ENCODE measurements around the gene RNF5. TPM values are rescaled to one million over a fixed set of nuclear protein-coding genes. Genes with fewer than 3 reads are reported as not detected.

The RNF5 gene
- total RNA-seq, 1 experiment from 2014 or later, result 85.4 TPM

DNA sequence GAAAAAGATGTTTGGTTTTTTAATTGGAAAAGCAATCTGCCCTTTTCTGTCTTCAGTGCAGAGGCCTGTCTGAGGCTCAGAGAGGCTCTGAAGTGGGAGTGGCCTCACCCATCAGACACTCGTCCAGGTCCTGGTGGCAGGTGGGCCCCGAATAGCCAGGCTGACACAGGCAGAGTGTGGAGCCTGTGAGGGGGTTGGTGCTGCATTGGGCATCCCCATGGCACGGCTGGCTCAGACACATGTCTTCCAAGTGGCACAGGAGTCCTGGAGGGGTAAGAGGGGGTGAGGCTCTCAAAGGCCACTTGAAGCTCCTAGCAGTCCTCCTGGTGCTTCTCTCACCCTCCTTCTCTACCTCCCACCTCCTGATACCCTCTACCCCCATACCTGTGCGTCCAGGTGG, 41.8 kb downstream of the RNF5 start:
- no TSS peak for BruUV-seq (replicated peaks)
- no peak for DNase-seq
- H3K4me3 Mint-ChIP-seq (ENCODE audit: low read depth, unreplicated experiment), result no peak overlapping the region
- CTCF ChIA-PET, result interaction anchor here (1.0 kb wide), 1 partner anchor 182 kb away, joined by 3 read pairs; no protein-coding TSS in a partner anchor
- TF ChIP-seq, protein P1, sequence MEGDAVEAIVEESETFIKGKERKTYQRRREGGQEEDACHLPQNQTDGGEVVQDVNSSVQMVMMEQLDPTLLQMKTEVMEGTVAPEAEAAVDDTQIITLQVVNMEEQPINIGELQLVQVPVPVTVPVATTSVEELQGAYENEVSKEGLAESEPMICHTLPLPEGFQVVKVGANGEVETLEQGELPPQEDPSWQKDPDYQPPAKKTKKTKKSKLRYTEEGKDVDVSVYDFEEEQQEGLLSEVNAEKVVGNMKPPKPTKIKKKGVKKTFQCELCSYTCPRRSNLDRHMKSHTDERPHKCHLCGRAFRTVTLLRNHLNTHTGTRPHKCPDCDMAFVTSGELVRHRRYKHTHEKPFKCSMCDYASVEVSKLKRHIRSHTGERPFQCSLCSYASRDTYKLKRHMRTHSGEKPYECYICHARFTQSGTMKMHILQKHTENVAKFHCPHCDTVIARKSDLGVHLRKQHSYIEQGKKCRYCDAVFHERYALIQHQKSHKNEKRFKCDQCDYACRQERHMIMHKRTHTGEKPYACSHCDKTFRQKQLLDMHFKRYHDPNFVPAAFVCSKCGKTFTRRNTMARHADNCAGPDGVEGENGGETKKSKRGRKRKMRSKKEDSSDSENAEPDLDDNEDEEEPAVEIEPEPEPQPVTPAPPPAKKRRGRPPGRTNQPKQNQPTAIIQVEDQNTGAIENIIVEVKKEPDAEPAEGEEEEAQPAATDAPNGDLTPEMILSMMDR (IDR thresholded peaks at IDR 0.05; ENCODE audit: unreplicated experiment), result no peak
- H3K27me3 Mint-ChIP-seq (ENCODE audit: unreplicated experiment), result peaks cover 89% of the 10 kb centered on the region
- no peaks in the 10 kb centered on the region for H3K36me3 Mint-ChIP-seq (ENCODE audit: insufficient read depth, unreplicated experiment)
- H3K9me3 Mint-ChIP-seq (ENCODE audit: low read depth, unreplicated experiment), result no peaks in the 10 kb centered on the region
- no peak overlapping the region for H3K27ac Mint-ChIP-seq (ENCODE audit: unreplicated experiment)
- H3K4me1 Mint-ChIP-seq (ENCODE audit: low read depth, unreplicated experiment), result no peaks in the 10 kb centered on the region
- intact Hi-C loops (cut with micrococcal nuclease; ENCODE audit: unreplicated experiment), result no loop called here

DNA sequence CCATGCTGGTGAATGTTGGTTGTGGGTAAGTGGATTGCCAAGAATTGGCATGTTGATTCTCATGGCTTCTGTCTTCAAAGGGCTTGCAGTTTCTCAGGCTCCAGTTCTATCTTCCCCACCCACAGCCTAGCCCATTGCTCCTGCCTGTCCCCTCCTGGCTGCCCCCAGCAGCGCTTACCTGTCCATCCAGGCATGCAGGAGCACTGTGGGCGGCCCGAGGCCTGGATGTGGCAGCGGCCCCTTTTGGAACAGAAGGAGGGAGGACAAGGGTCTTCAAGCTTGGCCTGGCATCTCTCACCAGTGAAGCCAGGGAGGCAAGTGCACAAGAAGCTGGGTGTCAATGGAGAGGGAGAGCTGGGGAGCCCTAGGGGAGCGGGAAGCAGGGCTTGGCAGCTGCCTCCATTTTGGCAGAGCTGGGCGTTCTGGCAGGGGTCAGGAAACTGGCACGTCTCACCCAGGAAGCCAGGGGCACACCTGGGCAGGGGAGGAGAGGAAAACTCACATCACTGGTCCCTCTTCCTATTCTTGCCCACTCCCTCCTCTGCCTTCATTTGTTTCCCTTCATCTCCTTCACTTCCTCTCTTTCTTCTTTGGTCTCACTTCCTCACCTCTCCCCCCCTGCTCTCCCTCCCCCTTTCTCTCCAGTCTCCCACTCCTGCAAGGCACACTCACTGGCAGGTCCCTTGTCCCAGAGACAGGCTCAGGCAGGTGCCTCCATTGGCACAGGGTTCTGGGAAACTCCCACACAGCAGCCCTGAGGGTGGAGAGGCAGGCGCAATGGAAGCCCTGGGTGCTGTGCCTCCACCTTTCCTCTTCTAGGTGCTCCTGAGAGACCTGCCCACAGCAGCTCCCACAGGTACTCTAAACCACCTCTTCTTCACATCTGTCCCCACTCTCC, 44.4 kb downstream of the RNF5 start:
- BruUV-seq (replicated peaks), result no TSS peak
- Mint-ChIP-seq H3K9me3 (ENCODE audit: low read depth, unreplicated experiment) (no peaks in the 10 kb centered on the region), H3K27me3 (ENCODE audit: unreplicated experiment) (peaks cover 64% of the 10 kb centered on the region), H3K36me3 (ENCODE audit: insufficient read depth, unreplicated experiment) (no peaks in the 10 kb centered on the region), H3K27ac (ENCODE audit: unreplicated experiment) (no peak overlapping the region), H3K4me3 (ENCODE audit: low read depth, unreplicated experiment) (no peak overlapping the region), H3K4me1 (ENCODE audit: low read depth, unreplicated experiment) (no peaks in the 10 kb centered on the region)
- no peak for DNase-seq
- CTCF ChIA-PET, result interaction anchor here (0.8 kb wide), 1 partner anchor 1846 kb away, joined by 10 read pairs; no protein-coding TSS in a partner anchor
- TF ChIP-seq, protein P1 (IDR thresholded peaks at IDR 0.05; ENCODE audit: unreplicated experiment), result no peak
- intact Hi-C loops (cut with micrococcal nuclease; ENCODE audit: unreplicated experiment), result no loop called here

DNA sequence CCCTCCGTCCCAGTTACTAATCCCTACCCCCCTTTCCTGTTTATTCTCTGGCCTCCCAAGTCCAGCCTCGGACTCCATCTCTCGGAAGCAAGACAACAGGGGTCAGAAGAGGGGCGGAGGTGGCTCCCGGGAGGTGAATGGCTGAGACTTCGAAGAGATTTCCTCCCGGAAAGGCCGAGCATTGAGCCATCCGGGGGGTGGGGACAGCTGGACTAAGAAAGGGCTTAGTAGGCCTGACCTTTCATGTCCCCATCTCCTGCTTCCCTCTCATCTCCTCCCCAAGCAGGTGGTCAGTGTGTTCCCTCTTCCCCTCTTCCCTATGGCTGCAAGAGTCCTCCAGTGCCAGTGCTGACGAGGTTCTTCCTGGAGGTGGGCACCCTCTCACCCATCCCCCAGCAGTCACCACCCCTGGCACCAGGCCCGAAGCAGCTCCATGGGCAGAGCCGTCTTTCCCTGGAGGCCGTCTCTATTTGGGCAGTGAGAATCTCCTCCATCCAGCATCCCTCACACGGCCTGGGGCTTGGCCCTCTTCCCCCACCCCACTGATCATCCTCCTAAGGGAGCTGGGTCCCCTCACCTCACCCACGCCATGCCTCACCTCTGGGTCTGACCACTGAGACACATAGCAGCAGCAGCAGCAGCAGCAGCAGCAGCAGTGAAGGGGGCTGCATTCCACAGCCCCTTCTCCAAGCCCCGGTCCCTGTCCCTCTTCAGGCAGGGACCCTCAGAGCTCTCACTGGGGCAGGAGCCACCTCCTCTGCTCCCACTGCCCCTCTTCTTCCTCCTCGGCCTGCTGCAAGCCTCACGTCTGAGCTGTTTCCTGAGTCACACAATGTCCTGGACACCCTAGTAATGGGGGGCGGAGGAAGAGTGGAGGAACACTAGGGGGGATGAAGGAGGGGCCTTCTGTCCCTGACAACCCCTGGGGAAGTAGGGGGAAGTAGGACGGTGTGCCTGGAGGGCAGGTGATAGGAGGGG, 45.3 kb downstream of the RNF5 start, which contains the start of gene NOTCH4:
NOTCH4 (minus strand) TSS at position 810 of the 978 bp plus-strand sequence; CDS start at position 671, 139 bp downstream.
- no peak within 1 kb of the TSS for H3K27ac Mint-ChIP-seq (ENCODE audit: unreplicated experiment)
- no peak for DNase-seq
- TF ChIP-seq, protein P1 (IDR thresholded peaks at IDR 0.05; ENCODE audit: unreplicated experiment), result no peak
- H3K4me1 Mint-ChIP-seq (ENCODE audit: low read depth, unreplicated experiment), result no peaks in the 10 kb centered on the region
- H3K4me3 Mint-ChIP-seq (ENCODE audit: low read depth, unreplicated experiment), result no peak within 1 kb of the TSS
- H3K36me3 Mint-ChIP-seq (ENCODE audit: insufficient read depth, unreplicated experiment), result no peaks in the 10 kb centered on the region
- H3K27me3 Mint-ChIP-seq (ENCODE audit: unreplicated experiment), result peaks cover 54% of the 10 kb centered on the region
- intact Hi-C loops (cut with micrococcal nuclease; ENCODE audit: unreplicated experiment), result no loop called here
- H3K9me3 Mint-ChIP-seq (ENCODE audit: low read depth, unreplicated experiment), result no peaks in the 10 kb centered on the region
- no TSS peak for BruUV-seq (replicated peaks)
- CTCF ChIA-PET, result interaction anchor here (0.6 to 0.8 kb wide), 3 partner anchors 20 to 1845 kb away, joined by 3 to 10 read pairs (median 4); partner anchors contain the start of gene PBX2

DNA sequence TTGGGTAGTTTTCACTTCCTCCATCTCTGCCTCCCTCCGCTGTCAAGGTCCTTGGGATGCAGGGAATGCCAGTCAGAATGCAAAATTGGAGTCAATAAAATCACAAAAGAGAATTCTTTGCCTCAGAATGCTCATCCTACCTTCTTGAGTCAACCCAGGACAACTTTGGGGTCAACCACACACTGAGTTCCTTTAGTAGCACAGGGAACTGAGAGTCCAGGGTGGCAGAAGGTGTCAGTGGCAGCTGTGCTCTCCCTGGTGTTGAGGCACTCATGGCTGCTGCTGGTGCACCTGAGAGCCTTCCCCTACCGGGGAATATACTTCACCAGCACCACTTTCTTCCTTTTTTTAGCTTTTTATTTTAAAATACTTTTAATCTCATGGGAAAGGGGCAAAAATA, 46.5 kb downstream of the RNF5 start:
- Mint-ChIP-seq H3K36me3 (ENCODE audit: insufficient read depth, unreplicated experiment) (no peaks in the 10 kb centered on the region), H3K9me3 (ENCODE audit: low read depth, unreplicated experiment) (no peaks in the 10 kb centered on the region), H3K4me3 (ENCODE audit: low read depth, unreplicated experiment) (no peak overlapping the region), H3K27ac (ENCODE audit: unreplicated experiment) (no peak overlapping the region), H3K4me1 (ENCODE audit: low read depth, unreplicated experiment) (no peaks in the 10 kb centered on the region), H3K27me3 (ENCODE audit: unreplicated experiment) (peaks cover 43% of the 10 kb centered on the region)
- no peak for DNase-seq
- CTCF ChIA-PET, result no interaction called here
- TF ChIP-seq, protein P1 (IDR thresholded peaks at IDR 0.05; ENCODE audit: unreplicated experiment), result no peak
- BruUV-seq (replicated peaks), result no TSS peak
- intact Hi-C loops (cut with micrococcal nuclease; ENCODE audit: unreplicated experiment), result no loop called here

Data from Calu3 (cell line).